SU-DHL-6 (cell line): ENCODE data around the gene PHACTR2.

Experiments
- CTCF ChIP-seq: fragments of 200-600 bp; sonication (generic); IDR thresholded peaks from one replicate; pipeline ENCODE4 v1.5.1; 2017; ENCODE audit warnings: antibody characterized with exemption, mild to moderate bottlenecking, low read length, moderate library complexity; ENCODE audit not compliant: insufficient read depth, poor library complexity, severe bottlenecking
- EZH2phosphoT487 ChIP-seq: fragments of 200-600 bp; sonication (generic), shearing (Covaris generic); conservative IDR thresholded peaks from 2 replicates; pipeline ENCODE4 v1.6.1; 2018; ENCODE audit warnings: mild to moderate bottlenecking, antibody characterized with exemption, low read length, moderate library complexity, mixed read lengths

- TF ChIP-seq CTCF = no peak
- TF ChIP-seq EZH2phosphoT487 = no peak
Measured at GRCh38 chr6:143691900-143692636, 14.3 kb downstream of the PHACTR2 start.
